Fibroblast of pulmonary artery (primary cell): Measurements from ENCODE around the gene MYD88.
"Not testable (repeated sequence)": the region's sequence is repeated elsewhere in the genome, so short reads cannot be mapped to it uniquely, and the experiment has no call there.

ENCODE experiments used
- DNase-seq: peaks from one replicate; pipeline ENCODE4 v3.0.0-alpha.2; 2010; ENCODE audit warnings: low read depth
- H3K4me3 ChIP-seq: replicated peaks from 2 replicates; pipeline ENCODE4 v1.5.1; 2011; ENCODE audit warnings: low read depth, mild to moderate bottlenecking, control low read depth, low read length, moderate library complexity
- TF ChIP-seq, protein P1 (sequence below): IDR thresholded peaks from 2 replicates; pipeline ENCODE4 v1.5.1; 2011; ENCODE audit warnings: mild to moderate bottlenecking, control low read depth, low read length, inconsistent platforms; ENCODE audit errors: missing control alignments

Gene MYD88

DNA sequence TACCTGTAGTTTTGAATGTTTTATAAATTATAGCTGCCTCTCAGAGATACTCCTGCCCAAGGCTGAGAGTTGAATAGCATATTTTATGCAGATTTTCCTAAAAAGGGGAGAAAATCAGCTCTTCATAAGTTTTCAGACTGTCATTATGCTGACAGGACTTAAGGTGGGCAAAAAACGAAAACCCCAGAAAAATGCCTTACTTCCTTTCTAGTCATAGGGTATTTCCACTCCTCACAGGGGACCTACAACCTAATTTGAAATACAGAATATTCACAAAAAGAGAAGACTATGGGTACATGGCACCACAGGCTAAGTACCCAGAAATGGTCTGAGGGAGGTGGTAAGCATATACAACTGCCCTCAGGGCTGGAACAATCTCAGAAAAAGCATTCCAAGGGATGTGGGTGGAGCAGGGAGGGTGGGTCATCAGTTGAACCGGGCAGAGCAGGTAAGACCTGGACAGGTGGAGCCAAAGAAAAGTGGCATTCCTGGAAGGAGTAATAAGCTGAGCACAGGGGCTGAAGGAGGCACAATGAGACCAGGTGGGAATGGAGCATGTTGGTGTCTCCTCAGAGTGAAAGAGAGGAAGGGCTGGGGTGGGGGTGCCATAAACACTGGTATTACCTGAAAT lies 16.3 kb downstream of the MYD88 start:
- TF ChIP-seq, protein P1, sequence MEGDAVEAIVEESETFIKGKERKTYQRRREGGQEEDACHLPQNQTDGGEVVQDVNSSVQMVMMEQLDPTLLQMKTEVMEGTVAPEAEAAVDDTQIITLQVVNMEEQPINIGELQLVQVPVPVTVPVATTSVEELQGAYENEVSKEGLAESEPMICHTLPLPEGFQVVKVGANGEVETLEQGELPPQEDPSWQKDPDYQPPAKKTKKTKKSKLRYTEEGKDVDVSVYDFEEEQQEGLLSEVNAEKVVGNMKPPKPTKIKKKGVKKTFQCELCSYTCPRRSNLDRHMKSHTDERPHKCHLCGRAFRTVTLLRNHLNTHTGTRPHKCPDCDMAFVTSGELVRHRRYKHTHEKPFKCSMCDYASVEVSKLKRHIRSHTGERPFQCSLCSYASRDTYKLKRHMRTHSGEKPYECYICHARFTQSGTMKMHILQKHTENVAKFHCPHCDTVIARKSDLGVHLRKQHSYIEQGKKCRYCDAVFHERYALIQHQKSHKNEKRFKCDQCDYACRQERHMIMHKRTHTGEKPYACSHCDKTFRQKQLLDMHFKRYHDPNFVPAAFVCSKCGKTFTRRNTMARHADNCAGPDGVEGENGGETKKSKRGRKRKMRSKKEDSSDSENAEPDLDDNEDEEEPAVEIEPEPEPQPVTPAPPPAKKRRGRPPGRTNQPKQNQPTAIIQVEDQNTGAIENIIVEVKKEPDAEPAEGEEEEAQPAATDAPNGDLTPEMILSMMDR, result no peak
- no peak for DNase-seq
- no peak overlapping the region for H3K4me3 ChIP-seq

DNA sequence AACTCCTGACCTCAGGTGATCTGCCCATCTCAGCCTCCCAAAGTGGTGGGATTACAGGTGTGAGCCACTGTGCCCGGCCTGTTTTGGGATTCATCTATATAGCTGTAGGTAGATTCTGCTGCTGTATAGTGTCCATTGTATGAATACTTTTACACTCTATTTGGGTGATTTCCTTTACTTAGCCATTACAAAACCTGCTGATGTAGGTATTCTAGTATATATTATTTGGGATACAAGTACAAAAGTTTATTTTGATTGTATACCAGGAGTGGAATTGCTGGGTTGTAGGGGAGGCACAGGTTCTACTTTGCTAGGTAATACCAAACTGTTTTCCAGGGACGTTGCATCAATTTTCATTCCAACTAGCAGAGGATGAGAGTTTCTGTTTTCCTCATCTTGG lies 17.4 kb downstream of the MYD88 start:
- no peak for DNase-seq
- no peak overlapping the region for H3K4me3 ChIP-seq
- TF ChIP-seq, protein P1, result no peak

DNA sequence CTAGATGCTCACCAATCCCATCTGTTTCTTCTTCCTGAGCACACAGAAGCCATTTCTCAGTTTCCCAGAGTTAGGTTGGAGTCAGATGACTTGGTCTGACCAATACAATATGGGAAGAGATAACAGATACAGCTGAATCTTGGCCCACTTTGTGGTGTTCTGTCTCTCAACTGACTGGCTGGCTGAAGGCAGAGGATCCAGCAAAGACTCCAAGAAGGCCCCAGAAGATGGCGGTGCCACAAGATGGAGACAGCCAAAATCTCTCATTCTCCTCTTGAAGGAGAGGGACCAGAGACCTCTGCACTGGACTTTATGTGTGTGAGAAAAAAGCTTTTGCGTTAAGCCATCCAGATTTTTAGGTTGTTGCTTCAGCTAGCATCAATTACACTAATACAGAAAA lies 18.7 kb downstream of the MYD88 start:
- DNase-seq, result no peak
- TF ChIP-seq, protein P1, result no peak
- H3K4me3 ChIP-seq, result no peak overlapping the region

DNA sequence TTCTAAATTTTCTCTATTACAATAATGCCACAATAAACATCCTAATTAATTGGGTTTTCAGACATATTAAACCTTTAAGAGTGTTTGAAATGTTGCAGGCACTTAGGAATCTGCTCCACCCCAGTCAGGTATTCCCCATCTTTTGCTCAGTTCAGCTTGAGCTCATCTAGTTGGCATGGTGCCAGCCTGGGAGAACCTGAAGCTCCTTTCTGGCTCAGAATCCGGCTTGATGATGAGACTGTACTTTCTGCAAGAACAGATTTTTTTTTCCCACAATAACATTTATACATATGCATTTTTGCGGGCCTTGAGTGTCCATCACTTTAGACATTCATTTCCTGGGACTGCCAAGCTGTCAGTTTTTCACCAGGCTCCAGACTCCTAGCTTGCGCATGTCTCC lies 19.1 kb downstream of the MYD88 start:
- DNase-seq, result no peak
- H3K4me3 ChIP-seq, result no peak overlapping the region
- TF ChIP-seq, protein P1, result no peak

DNA sequence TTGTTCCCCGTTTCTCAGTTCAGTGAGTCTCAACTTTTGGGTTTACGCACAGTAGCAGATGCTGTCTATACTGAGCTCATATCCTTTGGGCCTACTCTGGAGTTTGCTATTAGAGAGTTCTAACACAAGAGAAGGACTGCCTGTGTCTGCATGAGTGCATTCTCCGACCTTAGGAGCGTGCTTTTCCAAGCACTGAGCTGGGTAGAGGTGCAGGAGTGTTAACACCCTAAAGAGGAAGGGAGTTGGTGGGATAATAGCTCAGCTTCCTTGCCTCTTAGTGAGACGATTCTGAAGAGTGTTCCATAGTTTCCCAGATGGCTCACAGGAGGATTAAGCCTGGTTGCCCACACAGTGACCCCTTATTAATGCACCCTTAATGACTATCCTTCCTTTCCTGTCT lies 20.0 kb downstream of the MYD88 start:
- H3K4me3 ChIP-seq, result no peak overlapping the region
- TF ChIP-seq, protein P1, result no peak
- DNase-seq, result no peak

DNA sequence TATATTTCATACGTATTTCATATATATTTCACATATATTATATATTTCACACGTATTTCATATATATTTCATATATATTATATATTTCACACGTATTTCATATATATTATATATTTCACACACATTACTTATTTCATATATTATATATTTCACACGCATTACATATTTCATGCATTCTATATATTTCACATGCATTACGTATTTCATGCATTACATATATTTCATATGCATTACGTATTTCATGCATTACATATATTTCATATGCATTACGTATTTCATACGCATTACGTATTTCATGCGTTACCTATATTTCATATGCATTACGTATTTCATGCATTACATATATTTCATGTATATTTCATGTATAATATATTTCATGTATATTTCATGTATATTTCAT lies 22.2 kb downstream of the MYD88 start:
- H3K4me3 ChIP-seq, DNase-seq: not testable (repeated sequence)

DNA sequence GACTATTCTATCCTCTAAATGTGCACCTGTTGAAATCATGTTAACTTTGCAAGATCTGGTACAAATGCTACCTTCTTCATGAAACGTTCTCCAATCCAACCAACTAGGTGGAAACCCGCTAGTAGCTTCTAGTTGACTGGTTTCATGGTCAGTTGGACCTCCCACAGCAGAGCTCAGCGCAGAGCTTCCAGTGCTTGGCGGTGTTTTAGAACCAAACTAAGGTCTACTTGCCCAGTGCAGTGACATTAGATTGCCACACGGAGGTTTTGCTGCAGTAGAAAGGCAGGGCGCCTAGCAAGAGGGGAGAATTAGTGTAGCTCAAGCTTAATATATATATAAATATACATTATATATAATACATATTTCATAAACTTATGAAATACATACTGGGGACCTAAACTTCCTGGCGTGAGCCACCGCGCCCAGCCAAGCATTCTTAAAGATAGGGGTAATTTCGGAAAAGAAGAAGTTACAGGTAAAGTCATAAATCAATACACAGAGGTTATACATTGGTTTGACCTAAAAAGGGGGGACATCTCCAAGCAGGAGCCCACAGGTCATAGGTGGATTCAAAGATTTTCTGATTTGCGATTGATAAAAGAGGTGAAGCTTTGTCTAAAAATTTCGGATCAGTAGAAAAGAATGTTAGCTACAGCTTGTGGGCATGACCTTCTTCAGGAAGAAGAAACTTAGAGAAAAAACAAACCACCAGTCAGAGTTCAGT lies 24.8 kb downstream of the MYD88 start:
- H3K4me3 ChIP-seq, result no peak overlapping the region
- TF ChIP-seq, protein P1, result peak; percentile 5
- no peak for DNase-seq
